ENCODE data around the gene FAM219B.
"Not testable (repeated sequence)": the region's sequence is repeated elsewhere in the genome, so short reads cannot be mapped to it uniquely, and the experiment has no call there.

GRCh38 chr15:74935193-74935592, 28.5 kb upstream of the FAM219B start:
- not testable (repeated sequence) for TF ChIP-seq EZH2 (IDR thresholded peaks at IDR 0.05); POLR2AphosphoS5 (IDR thresholded peaks at IDR 0.05; ENCODE audit: borderline replicate concordance, low read depth, low read length); FOXP2 (optimal IDR thresholded peaks at IDR 0.05; ENCODE audit: control extremely low read depth, extremely low read length, insufficient read depth)

Measured in SK-N-MC (cell line).